ENCODE measurements around the gene ECPAS.
"Not testable (repeated sequence)": the region's sequence is repeated elsewhere in the genome, so short reads cannot be mapped to it uniquely, and the experiment has no call there.

GRCh38 chr9:111401486-111401885 is 82.7 kb downstream of the ECPAS start:
- not testable (repeated sequence) for TF ChIP-seq CTCF (IDR thresholded peaks at IDR 0.05; ENCODE audit: low read depth, low read length); EZH2phosphoT487 (IDR thresholded peaks at IDR 0.05; ENCODE audit: low read depth)

Measured in OCI-LY3 (cell line).